Hematopoietic multipotent progenitor cell treated with erythropoietin and hydrocortisone succinate and interleukin-3 and kit ligand, for 15 days (in vitro differentiated cells): ENCODE measurements around the gene NTRK2.

Experiments
- DNase-seq: peaks from one replicate; pipeline ENCODE4 v3.0.0-alpha.2; 2015; ENCODE audit warnings: low spot score

NTRK2 gene

GRCh38 chr9:84681516-84682285 is 12.2 kb downstream of the NTRK2 start:
- no peak for DNase-seq

- DNase-seq, result no peak
Measured at GRCh38 chr9:84686068-84686467, 16.5 kb downstream of the NTRK2 start.

DNA sequence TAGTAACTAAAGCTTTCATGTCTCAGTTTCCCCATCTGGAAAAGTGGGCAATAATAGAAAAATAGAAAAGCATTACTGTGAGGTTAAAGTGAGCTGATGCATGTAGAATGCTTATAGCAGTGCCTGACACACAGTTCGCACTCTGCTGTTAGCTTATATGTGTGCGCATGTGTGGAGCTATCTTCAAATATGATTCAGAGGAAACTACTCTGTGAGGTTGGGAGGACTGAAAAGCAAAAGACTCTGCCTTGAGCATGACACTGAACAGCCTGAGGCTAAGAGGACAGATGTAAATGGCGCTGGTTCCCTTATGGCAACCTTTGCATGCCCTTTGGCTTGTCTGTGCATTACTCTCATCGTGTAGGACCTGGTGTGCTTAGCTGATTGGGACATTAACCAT is 19.4 kb downstream of the NTRK2 start:
- DNase-seq, result no peak

DNA sequence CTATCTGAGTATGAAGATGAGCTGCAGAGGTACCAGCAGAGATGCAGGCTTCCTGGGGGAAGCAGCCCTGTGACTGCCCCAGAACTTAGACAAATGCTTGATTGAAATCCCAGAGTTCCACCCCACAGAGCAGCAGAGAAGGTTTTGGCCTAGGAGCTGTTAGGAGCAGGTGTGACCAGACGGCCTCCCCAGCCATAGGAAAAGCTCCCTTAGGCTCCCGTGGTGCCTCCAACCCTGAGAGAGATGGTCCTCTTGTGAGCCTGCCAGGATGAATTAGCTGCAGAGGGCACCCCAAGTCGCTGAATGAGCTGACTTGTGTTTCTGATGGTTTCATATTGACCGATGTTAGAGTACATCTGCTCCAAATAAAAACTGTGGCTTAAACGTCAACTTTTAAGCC is 22.1 kb downstream of the NTRK2 start:
- DNase-seq, result no peak

GRCh38 chr9:84694248-84694647 is 24.7 kb downstream of the NTRK2 start:
- no peak for DNase-seq

DNA sequence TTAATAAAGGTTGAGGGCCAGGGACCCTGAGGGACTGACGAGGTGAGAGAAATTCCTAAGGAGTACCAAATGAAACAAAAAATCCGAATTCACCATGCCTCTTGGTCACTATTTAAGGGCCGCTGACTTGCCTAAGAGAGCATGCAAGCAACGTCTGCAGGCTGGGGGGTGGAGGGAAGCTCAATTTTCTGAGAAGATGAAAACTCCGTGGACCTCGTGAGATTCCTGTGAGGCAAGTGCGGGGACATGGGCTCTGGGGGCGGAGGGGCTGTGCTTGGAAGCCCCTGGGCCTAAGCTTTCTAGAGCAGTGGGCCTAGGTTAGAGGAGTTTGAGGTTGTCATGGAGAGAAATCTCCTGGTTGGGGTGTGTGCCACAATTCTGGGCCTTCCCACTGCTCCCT is 27.5 kb downstream of the NTRK2 start:
- DNase-seq, result no peak

GRCh38 chr9:84697509-84698114 is 28.1 kb downstream of the NTRK2 start:
- no peak for DNase-seq

GRCh38 chr9:84698323-84698722 is 28.8 kb downstream of the NTRK2 start:
- DNase-seq, result no peak

DNA sequence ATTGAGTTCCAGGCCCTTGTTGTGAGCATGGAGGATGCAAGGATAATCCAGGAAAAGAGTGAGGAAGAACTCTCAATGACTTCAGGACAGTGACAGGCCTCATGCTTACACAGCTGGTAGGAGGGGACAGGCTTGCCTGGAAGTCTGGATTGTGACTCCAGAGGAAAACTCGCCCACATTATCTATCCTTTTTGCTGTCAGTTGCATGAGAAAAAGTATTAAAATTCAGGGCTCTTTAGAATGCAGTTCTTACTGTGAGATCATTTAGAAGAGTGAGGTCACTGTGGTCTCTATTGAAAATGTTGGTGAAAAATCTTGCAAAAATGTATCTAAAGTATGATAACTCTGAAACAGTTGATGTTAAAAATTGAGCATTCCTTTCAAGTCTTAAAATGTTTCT is 30.5 kb downstream of the NTRK2 start:
- no peak for DNase-seq

GRCh38 chr9:84701801-84702200 is 32.3 kb downstream of the NTRK2 start:
- no peak for DNase-seq

DNA sequence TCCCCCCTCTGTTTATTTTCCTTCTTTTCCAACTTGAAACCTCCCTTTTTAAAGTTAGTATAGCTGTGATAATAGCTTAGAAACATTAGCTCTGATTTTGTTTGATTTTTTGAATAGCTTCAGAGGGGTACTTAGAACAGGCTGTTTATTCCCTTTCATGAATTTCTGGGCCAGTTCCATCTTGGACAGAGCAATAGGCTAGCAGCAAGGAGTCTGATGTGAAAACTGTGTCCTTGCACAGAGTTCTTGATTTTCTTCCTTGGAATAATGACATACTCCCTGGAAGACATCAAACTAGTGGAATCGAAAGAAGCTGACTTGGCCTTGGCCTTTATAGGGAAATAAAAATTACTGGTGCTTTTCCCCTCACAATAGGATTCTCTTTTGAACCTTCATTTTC is 32.9 kb downstream of the NTRK2 start:
- no peak for DNase-seq

GRCh38 chr9:84703793-84704192 is 34.3 kb downstream of the NTRK2 start:
- DNase-seq, result no peak

- no peak for DNase-seq
Measured at GRCh38 chr9:84705128-84705527, 35.6 kb downstream of the NTRK2 start.

DNA sequence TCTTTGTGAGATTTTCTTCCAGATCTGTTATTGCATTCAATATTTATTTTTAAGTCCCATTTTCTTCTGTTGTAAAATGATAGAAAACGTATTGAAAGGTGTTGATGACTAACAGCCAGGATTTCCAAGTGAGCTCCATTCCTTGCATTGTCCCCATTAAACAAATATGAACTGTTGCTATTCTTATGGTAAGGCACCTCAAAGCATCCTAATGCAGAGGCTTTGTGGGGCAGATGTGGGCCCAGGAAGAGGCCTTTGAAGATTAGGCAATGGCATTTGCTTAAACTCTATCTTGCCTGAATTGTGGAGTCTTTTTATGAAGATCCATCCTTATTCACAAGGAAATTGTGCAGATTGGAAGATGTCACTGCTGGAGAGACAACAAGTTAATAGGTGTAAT is 38.9 kb downstream of the NTRK2 start:
- no peak for DNase-seq

GRCh38 chr9:84709056-84709455 is 39.5 kb downstream of the NTRK2 start:
- no peak for DNase-seq

DNA sequence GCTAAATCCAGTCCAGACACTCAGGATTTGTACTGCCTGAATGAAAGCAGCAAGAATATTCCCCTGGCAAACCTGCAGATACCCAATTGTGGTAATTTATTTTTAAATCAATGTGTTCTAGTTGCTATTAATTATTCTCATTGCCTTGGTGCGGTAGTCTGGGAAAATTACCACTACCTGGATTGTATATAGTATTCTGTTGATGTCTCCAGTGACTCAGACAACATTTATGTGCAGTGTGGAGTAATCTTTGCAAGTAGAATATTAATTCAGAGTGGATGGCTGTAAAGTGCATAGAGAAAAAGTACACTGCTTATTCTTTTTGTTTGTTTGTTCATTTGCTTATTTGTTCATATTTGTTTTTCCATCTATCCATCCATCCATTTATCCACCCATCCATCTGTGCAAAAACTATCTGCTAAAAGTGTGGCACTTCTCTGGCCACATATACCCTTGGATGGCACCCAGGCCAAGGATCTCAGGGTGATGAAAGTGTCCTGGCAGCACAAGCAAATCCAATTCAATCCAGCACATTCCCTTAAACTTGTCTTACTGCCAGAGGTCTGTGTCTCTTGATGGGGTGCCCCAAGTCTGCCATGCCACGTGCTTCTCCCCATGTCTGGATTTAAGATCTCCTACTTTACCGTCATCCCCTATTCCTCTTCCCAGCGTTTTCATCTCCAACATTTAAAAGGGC is 41.3 kb downstream of the NTRK2 start:
- no peak for DNase-seq

DNA sequence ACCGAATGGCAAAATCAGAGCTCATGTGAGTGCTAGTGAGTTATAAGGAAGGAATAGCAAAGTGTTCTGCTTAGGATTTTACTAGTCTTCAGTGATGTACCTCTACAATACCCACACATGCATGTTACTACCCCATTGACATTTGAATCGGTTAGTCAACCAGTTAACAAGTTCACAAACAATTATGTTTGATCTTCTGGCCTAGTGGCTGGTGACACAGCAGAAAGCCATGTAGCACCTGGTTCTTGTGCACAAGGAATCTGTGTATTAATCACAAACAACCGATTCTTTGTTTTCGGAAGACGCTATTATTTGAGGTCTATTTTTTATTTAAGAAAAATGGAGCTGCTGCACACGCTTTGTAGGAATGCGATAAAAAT is 41.9 kb downstream of the NTRK2 start:
- DNase-seq, result no peak

GRCh38 chr9:84711936-84712335 is 42.4 kb downstream of the NTRK2 start:
- no peak for DNase-seq

GRCh38 chr9:84716217-84716616 is 46.7 kb downstream of the NTRK2 start:
- no peak for DNase-seq

GRCh38 chr9:84718476-84718875 is 48.9 kb downstream of the NTRK2 start:
- no peak for DNase-seq

GRCh38 chr9:84722388-84722989 is 53.0 kb downstream of the NTRK2 start:
- no peak for DNase-seq

DNA sequence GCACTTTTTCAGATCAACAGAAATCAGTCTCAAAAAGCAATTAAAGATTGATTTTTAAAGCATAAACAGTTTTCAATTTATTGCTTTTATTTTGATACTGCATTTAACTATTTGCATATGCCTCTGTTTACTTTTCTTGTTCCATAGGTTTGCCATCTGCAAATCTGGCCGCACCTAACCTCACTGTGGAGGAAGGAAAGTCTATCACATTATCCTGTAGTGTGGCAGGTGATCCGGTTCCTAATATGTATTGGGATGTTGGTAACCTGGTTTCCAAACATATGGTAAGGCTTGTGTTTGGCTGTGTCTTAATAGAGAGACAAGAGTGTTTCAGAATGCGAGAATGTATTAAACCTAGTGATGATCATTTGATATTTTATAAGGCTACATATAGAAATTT is 53.9 kb downstream of the NTRK2 start:
- DNase-seq, result no peak

GRCh38 chr9:84731696-84732095 is 62.2 kb downstream of the NTRK2 start:
- no peak for DNase-seq
